BJ (cell line): Measurements from ENCODE around the gene GALNT2. TPM values are rescaled to one million over a fixed set of nuclear protein-coding genes. Genes with fewer than 3 reads are reported as not detected.

Experiments
- CTCF ChIA-PET: fragments of 350-600 bp; formaldehyde crosslinking; extraction: SDS; loops from one replicate; lab custom pipeline; 2021; ENCODE audit warnings: antibody characterized with exemption, inconsistent platforms; lab: Yijun Ruan, JAX
- POLR2A ChIA-PET: fragments of 300-600 bp; sonication (Branson Sonifier 250); formaldehyde crosslinking; extraction: SDS; loops from one replicate; lab custom pipeline; 2021; ENCODE audit warnings: antibody characterized with exemption; lab: Charles Lee
- DNase-seq: peaks from one replicate; pipeline ENCODE4 v3.0.0-alpha.2; 2011; ENCODE audit warnings: low read depth
- H3K27me3 ChIP-seq: 2 replicates; pipeline ENCODE4 v1.6.0; 2011; ENCODE audit warnings: low read length; ENCODE audit not compliant: control insufficient read depth, insufficient read depth
- H3K36me3 ChIP-seq: 2 replicates; pipeline ENCODE4 v1.5.1; 2011; ENCODE audit warnings: low read length; ENCODE audit not compliant: control insufficient read depth, insufficient read depth
- H3K4me3 ChIP-seq: 2 replicates; pipeline ENCODE4 v1.5.1; 2011; ENCODE audit warnings: low read depth, mild to moderate bottlenecking, control low read depth, low read length
- polyA plus RNA-seq: library from polyadenylated mRNA; depleted of rRNA; stranded (reverse); fragments of >200 nt; gene quantifications from 2 replicates; pipeline ENCODE4 v1.2.3, GENCODE V29; 2011
- TF ChIP-seq, protein P1 (sequence below): IDR thresholded peaks from 2 replicates; pipeline ENCODE4 v1.5.1; 2011; ENCODE audit warnings: low read depth, mild to moderate bottlenecking, control low read depth, inconsistent platforms, low read length, moderate library complexity; ENCODE audit not compliant: insufficient read depth

GALNT2 gene
- polyA plus RNA-seq, 1 experiment = 90.9 TPM

DNA sequence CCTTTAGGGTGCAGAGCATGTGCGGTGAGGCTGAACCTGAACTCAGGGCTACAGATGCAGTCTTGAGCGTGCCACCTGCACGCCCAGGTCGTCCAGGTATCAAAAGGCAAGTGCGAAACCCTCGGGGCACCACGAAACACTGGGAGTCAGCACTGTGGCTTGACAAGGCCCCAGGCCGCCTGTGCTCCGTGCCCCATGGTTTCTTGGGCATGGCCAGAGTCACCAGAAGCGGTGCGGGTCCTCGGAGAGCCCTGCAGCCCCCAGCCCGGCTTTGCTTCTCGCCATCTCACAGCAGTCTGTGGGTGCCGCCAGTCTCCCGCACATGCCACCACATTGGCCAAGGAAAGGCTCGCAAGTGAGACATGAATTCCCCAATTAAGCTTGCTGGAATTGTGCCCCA is 241.8 kb downstream of the GALNT2 start:
- no peak for DNase-seq
- TF ChIP-seq, protein P1, sequence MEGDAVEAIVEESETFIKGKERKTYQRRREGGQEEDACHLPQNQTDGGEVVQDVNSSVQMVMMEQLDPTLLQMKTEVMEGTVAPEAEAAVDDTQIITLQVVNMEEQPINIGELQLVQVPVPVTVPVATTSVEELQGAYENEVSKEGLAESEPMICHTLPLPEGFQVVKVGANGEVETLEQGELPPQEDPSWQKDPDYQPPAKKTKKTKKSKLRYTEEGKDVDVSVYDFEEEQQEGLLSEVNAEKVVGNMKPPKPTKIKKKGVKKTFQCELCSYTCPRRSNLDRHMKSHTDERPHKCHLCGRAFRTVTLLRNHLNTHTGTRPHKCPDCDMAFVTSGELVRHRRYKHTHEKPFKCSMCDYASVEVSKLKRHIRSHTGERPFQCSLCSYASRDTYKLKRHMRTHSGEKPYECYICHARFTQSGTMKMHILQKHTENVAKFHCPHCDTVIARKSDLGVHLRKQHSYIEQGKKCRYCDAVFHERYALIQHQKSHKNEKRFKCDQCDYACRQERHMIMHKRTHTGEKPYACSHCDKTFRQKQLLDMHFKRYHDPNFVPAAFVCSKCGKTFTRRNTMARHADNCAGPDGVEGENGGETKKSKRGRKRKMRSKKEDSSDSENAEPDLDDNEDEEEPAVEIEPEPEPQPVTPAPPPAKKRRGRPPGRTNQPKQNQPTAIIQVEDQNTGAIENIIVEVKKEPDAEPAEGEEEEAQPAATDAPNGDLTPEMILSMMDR = no peak
- POLR2A ChIA-PET = no interaction called here
- Histone ChIP-seq H3K36me3 (no peaks in the 10 kb centered on the region), H3K4me3 (no peak overlapping the region), H3K27me3 (no peaks in the 10 kb centered on the region)
- CTCF ChIA-PET = interaction anchor here (0.5 to 2.2 kb wide), 2 partner anchors 647 to 993 kb away, joined by 4 to 14 read pairs; no protein-coding TSS in a partner anchor

DNA sequence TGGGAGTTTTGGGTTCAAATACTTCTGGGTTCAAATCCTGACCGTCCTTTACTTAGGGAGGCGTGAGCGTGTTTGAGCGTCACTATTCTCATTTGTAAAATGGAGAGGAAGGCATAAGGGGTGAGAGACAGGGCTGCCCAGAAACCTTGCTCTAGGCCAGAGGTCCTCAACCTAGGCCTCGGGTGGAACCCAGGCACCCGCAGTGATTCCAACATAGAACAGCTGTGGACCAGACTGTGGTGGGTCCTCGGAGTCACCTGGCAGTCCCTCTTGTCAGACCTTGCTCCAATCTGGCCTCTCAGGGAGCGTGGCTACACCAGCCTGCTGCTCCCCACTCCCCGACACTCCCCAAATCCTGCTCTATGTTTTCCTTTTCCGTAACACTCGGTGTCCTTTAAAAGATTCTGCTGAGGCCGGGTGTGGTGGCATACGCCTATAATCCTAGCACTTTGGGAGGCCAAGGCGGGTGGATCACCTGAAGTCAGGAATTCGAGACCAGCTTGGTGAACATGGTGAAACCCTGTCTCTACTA is 242.7 kb downstream of the GALNT2 start:
- no peak overlapping the region for H3K4me3 ChIP-seq
- POLR2A ChIA-PET = no interaction called here
- peaks cover 2% of the 10 kb centered on the region; the same call in 1 of the 2 replicates for H3K27me3 ChIP-seq
- DNase-seq = no peak
- TF ChIP-seq, protein P1 = no peak
- H3K36me3 ChIP-seq = no peaks in the 10 kb centered on the region
- CTCF ChIA-PET = interaction anchor here (0.6 to 2.2 kb wide), 10 partner anchors 11 to 648 kb away, joined by 3 to 14 read pairs (median 3); no protein-coding TSS in a partner anchor

DNA sequence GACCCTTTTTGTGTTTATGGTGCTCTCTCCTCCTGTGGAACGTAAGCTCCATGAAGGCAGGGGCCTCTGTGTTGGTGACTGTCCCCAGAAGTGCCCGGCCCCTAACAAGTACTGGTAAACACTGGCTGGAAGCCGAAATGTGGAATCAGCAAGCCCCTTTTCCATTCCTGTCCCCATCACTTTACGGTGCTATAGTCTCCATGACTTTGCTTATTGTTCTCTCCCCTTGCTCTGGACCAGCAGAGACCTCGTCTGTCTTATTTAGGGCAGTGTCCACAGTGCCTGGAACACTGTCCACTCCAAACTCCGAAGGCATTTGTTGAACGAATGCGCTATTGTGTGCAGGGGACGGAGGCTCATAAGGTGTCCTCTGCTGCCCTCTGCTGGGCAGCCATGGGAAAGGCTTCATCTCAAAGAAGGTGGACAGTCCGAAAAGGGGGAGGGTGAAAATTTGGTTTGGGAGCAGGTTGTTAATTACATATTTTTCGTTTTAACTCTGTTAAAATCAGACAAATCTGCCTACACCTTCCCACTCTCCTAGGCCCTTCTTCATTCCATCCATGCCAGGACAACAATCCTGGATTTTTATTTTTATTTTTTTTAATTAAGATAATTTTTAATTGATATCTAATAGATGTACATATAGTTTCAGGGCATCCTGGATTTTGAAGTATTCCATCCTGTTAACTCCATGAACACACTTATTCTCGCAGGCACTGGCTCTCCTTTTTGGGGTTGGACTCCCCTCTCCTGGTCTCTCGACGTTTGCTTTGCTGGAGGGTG is 243.5 kb downstream of the GALNT2 start:
- Histone ChIP-seq H3K4me3 (no peak overlapping the region), H3K36me3 (no peaks in the 10 kb centered on the region), H3K27me3 (peaks cover 2% of the 10 kb centered on the region; the same call in 1 of the 2 replicates)
- POLR2A ChIA-PET = no interaction called here
- no peak for DNase-seq
- TF ChIP-seq, protein P1 = peak; percentile 92
- CTCF ChIA-PET = interaction anchor here (0.6 to 2.2 kb wide), 11 partner anchors 10 to 752 kb away, joined by 3 to 14 read pairs (median 3); partner anchors contain the start of gene ABCB10

DNA sequence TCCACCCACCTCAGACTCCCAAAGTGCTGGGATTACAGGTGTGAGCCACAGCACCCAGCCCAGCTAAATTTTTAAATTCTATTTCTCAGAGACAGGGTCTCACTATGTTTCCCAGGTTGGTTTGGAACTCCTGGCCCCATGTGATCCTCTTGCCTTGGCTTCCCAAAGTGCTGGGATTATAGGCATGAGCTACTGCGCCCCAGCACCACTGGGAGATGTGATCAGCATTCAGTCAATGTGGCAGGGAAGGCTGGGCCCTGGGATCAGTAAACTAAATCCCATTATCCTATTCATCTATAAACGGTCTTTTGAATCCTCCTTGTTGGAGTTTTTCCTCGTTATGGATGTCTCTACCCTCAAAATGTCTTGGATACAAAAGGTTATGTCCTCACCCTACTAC is 245.6 kb downstream of the GALNT2 start:
- DNase-seq = no peak
- Histone ChIP-seq H3K36me3 (no peaks in the 10 kb centered on the region), H3K4me3 (no peak overlapping the region), H3K27me3 (peaks cover 2% of the 10 kb centered on the region; the same call in 1 of the 2 replicates)
- CTCF ChIA-PET = interaction anchor here (1.2 kb wide), 2 partner anchors 25 to 798 kb away, joined by 3 read pairs; no protein-coding TSS in a partner anchor
- POLR2A ChIA-PET = no interaction called here
- TF ChIP-seq, protein P1 = no peak
